ENCODE data around the gene IL1RAPL1. TPM values are rescaled to one million over a fixed set of nuclear protein-coding genes. Genes with fewer than 3 reads are reported as not detected.

Gene IL1RAPL1
- total RNA-seq, 1 donor from 2014 or later: not detected

- TF ChIP-seq, protein P1, sequence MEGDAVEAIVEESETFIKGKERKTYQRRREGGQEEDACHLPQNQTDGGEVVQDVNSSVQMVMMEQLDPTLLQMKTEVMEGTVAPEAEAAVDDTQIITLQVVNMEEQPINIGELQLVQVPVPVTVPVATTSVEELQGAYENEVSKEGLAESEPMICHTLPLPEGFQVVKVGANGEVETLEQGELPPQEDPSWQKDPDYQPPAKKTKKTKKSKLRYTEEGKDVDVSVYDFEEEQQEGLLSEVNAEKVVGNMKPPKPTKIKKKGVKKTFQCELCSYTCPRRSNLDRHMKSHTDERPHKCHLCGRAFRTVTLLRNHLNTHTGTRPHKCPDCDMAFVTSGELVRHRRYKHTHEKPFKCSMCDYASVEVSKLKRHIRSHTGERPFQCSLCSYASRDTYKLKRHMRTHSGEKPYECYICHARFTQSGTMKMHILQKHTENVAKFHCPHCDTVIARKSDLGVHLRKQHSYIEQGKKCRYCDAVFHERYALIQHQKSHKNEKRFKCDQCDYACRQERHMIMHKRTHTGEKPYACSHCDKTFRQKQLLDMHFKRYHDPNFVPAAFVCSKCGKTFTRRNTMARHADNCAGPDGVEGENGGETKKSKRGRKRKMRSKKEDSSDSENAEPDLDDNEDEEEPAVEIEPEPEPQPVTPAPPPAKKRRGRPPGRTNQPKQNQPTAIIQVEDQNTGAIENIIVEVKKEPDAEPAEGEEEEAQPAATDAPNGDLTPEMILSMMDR (IDR thresholded peaks at IDR 0.05): no peak
- no peaks in the 10 kb centered on the region for H3K27me3 ChIP-seq
- H3K9me3 ChIP-seq: no peaks in the 10 kb centered on the region
- H3K36me3 ChIP-seq: no peaks in the 10 kb centered on the region
- intact Hi-C loops (cut with DNase I): no loop called here
- H3K4me1 ChIP-seq: no peaks in the 10 kb centered on the region
- DNase-seq (ENCODE audit: low spot score in 2 of 2): no peak
- H3K4me3 ChIP-seq: no peak overlapping the region
- no peak overlapping the region for H3K27ac ChIP-seq
These were observed 654.6 kb downstream of the IL1RAPL1 start for GRCh38 chrX:29241809-29242208.

DNA sequence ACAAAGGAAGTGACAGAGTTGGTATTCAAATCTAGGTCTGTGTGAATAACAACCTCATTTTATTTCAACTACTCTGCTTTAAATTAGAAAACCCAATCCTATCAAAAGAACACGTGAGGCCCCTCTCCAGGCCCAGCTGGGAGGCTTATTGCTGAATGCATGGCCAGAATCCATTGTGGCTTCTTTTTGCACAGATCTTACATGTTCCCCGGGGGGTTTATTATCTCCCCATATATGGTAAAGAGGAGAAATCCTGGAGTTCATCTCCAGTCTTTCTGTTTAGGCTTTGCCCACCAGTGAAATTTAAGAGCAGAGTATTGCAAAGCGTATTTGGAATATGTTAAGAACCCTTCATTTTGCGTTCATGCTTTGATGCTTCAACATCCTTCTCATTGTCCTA lies 655.6 kb downstream of the IL1RAPL1 start:
- H3K27ac ChIP-seq: no peak overlapping the region
- H3K4me3 ChIP-seq: no peak overlapping the region
- no peaks in the 10 kb centered on the region for H3K36me3 ChIP-seq
- no peak for DNase-seq (ENCODE audit: low spot score in 2 of 2)
- TF ChIP-seq, protein P1 (IDR thresholded peaks at IDR 0.05): no peak
- intact Hi-C loops (cut with DNase I): no loop called here
- H3K27me3 ChIP-seq: no peaks in the 10 kb centered on the region
- H3K4me1 ChIP-seq: no peaks in the 10 kb centered on the region
- no peaks in the 10 kb centered on the region for H3K9me3 ChIP-seq

DNA sequence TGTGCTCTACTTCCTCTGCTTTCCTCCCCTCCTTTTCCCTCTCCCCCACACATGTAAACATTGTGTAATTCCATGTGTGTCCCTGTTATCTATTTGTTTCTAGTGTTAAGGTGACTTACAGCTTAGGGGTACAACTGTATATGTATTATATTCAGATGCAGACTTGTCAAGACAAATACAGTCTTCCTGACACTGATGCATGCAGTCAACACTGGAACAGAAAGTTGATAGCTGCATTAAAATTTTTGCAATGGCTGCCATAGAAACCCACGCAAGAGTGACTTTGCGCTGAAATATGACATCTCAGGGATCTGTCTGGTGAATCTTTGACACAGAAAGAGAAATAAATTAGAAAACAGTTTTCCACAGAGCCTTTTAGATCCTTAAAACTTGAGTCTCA lies 656.7 kb downstream of the IL1RAPL1 start:
- Histone ChIP-seq H3K9me3 (no peaks in the 10 kb centered on the region), H3K27ac (no peak overlapping the region), H3K4me3 (no peak overlapping the region), H3K4me1 (no peaks in the 10 kb centered on the region), H3K36me3 (no peaks in the 10 kb centered on the region), H3K27me3 (no peaks in the 10 kb centered on the region)
- TF ChIP-seq, protein P1 (IDR thresholded peaks at IDR 0.05): no peak
- no peak for DNase-seq (ENCODE audit: low spot score in 2 of 2)
- intact Hi-C loops (cut with DNase I): no loop called here

DNA sequence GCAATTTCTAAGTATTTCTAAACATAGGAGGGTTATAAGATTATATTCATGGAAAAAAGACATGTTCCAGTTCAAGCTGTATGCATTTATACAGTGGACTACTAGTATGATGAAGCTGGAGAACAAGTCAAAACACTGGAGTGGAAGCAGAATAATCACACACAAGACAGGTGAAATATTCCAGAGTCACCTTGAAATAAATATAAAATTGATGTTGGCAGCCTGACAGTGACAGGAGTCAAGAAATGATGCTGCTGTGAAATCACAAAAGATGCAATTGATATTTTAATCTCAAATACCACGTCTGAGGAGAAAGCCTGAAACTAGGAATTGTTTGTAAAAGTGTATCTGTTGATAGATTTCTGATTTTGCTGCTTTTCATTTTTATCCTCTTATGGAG lies 667.3 kb downstream of the IL1RAPL1 start:
- Histone ChIP-seq H3K36me3 (no peaks in the 10 kb centered on the region), H3K27me3 (no peaks in the 10 kb centered on the region), H3K27ac (no peak overlapping the region), H3K9me3 (no peaks in the 10 kb centered on the region), H3K4me1 (no peaks in the 10 kb centered on the region), H3K4me3 (no peak overlapping the region)
- DNase-seq (ENCODE audit: low spot score in 2 of 2): no peak
- intact Hi-C loops (cut with DNase I): no loop called here
- TF ChIP-seq, protein P1 (IDR thresholded peaks at IDR 0.05): no peak

- TF ChIP-seq, protein P1 (IDR thresholded peaks at IDR 0.05): no peak
These were observed 670.3 kb downstream of the IL1RAPL1 start for GRCh38 chrX:29257521-29257920.

DNA sequence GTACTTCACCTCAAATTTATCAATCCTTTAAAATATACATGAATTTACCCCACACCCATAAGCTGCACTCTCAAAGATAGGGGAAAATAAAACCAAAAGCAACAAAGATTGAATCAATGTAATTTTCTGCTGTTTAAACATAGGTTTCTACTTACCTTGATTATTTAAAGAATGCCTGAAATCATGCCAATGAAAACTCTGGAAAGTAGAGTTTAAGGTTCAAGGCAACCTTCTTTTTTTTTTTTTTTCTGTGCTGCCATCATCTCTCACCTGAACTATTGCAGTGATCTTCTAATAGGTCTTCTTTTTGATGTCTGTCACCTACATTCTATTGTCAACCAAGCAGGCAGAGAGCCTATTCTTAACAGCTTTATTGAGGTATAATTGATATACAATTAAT lies 682.1 kb downstream of the IL1RAPL1 start:
- DNase-seq (ENCODE audit: low spot score in 2 of 2): no peak
- no peaks in the 10 kb centered on the region for H3K36me3 ChIP-seq
- no peaks in the 10 kb centered on the region for H3K9me3 ChIP-seq
- TF ChIP-seq, protein P1 (IDR thresholded peaks at IDR 0.05): no peak
- H3K4me3 ChIP-seq: no peak overlapping the region
- H3K27me3 ChIP-seq: no peaks in the 10 kb centered on the region
- intact Hi-C loops (cut with DNase I): no loop called here
- H3K27ac ChIP-seq: no peak overlapping the region
- H3K4me1 ChIP-seq: no peaks in the 10 kb centered on the region

More at GRCh38 chrX:29257521-29257920, 670.3 kb downstream of the IL1RAPL1 start:
- no peak overlapping the region for H3K4me3 ChIP-seq
- no peak overlapping the region for H3K27ac ChIP-seq
- no peaks in the 10 kb centered on the region for H3K9me3 ChIP-seq
- intact Hi-C loops (cut with DNase I): no loop called here
- DNase-seq (ENCODE audit: low spot score in 2 of 2): no peak
- H3K36me3 ChIP-seq: no peaks in the 10 kb centered on the region
- H3K27me3 ChIP-seq: no peaks in the 10 kb centered on the region
- no peaks in the 10 kb centered on the region for H3K4me1 ChIP-seq
